ENCODE results near the gene SNX8. TPM values are rescaled to one million over a fixed set of nuclear protein-coding genes. Genes with fewer than 3 reads are reported as not detected.

The SNX8 gene
- total RNA-seq, 1 experiment from 2014 or later: 86.6 TPM

DNA sequence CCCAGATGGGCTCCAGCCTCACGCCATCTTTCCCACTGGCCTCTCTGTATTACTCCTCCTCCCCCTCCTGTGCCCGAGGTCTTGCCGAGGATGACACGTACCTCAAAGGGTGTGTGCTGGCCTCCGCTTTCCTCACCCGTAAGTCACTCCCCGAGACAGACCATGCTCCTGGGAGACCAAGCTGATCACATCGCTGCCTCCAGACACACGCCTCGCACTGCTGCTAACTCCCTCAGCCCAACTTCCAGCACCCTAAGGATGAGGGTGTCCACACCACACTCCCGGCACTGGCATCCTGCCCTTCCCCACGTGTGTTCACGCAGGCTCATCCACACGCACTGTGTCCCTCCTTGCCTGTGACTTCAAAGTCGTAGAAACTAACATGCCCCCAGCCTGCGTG lies 105.5 kb downstream of the SNX8 start:
- Mint-ChIP-seq H3K4me1 (ENCODE audit: low read depth, unreplicated experiment) (peaks cover 9% of the 10 kb centered on the region), H3K36me3 (ENCODE audit: insufficient read depth, unreplicated experiment) (peaks cover 65% of the 10 kb centered on the region), H3K9me3 (ENCODE audit: unreplicated experiment) (no peaks in the 10 kb centered on the region), H3K4me3 (ENCODE audit: unreplicated experiment) (no peak overlapping the region), H3K27me3 (ENCODE audit: insufficient read depth, unreplicated experiment) (no peaks in the 10 kb centered on the region), H3K27ac (ENCODE audit: unreplicated experiment) (no peak overlapping the region)
- DNase-seq: no peak
- peaks cover 9% of the 10 kb centered on the region for H3K36me3 ChIP-seq (ENCODE audit: control insufficient read depth, insufficient read depth, low read length)
- intact Hi-C loops (cut with micrococcal nuclease; ENCODE audit: unreplicated experiment): no loop called here
- CTCF ChIA-PET: interaction anchor here (1.7 kb wide), 1 partner anchor 46 kb away, joined by 4 read pairs; no protein-coding TSS in a partner anchor
- H3K9me3 ChIP-seq: no peaks in the 10 kb centered on the region
- TF ChIP-seq, protein P1, sequence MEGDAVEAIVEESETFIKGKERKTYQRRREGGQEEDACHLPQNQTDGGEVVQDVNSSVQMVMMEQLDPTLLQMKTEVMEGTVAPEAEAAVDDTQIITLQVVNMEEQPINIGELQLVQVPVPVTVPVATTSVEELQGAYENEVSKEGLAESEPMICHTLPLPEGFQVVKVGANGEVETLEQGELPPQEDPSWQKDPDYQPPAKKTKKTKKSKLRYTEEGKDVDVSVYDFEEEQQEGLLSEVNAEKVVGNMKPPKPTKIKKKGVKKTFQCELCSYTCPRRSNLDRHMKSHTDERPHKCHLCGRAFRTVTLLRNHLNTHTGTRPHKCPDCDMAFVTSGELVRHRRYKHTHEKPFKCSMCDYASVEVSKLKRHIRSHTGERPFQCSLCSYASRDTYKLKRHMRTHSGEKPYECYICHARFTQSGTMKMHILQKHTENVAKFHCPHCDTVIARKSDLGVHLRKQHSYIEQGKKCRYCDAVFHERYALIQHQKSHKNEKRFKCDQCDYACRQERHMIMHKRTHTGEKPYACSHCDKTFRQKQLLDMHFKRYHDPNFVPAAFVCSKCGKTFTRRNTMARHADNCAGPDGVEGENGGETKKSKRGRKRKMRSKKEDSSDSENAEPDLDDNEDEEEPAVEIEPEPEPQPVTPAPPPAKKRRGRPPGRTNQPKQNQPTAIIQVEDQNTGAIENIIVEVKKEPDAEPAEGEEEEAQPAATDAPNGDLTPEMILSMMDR (IDR thresholded peaks at IDR 0.05; ENCODE audit: insufficient read depth in 1 of 2, low read depth in 1 of 2, low read length in 1 of 2, severe bottlenecking in 1 of 2, unreplicated experiment in 1 of 2): no peak
- H3K27me3 ChIP-seq (replicated peaks; ENCODE audit: control insufficient read depth, insufficient read depth, low read length): no peaks in the 10 kb centered on the region
- H3K4me1 ChIP-seq: peaks cover 17% of the 10 kb centered on the region
- POLR2A ChIA-PET: no interaction called here
- no peak overlapping the region for H3K4me3 ChIP-seq (ENCODE audit: low read depth, low read length)
- BruUV-seq (replicated peaks): no TSS peak

DNA sequence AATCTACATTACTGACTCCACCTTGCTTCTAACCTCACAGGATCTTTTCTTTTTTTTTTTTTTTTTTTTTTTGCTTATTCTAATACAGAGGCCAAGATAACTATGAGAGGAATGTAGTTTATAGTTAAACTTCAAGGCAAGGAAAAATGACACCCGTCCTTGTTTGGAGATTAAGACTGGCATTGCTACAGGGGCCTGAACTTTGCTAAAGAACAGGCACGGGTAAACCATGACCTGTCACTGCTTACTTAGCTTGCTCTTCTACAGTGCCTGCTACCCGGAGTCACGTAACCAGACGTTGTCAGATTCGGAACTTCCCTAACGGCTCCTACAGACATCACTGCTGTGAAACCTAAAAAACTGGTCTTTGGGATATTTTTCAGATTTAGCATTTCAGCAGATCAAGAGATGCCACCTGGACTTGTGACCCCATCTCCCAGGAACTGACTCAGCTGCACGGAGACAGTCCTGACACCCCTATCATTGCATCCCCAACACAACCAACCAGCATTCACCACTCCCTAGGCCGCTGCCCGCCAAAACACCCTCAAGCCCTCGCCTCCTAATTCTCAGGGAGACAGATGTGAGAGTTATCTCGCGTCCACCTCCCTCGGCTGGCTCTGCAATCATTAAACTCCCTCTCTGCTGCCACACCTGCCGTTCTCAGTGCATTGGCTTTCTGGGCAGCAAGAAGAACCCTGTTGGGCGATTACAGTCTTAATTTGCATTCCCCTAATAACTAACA lies 109.0 kb downstream of the SNX8 start:
- Mint-ChIP-seq H3K27me3 (ENCODE audit: insufficient read depth, unreplicated experiment) (no peaks in the 10 kb centered on the region), H3K36me3 (ENCODE audit: insufficient read depth, unreplicated experiment) (peaks cover 61% of the 10 kb centered on the region), H3K9me3 (ENCODE audit: unreplicated experiment) (no peaks in the 10 kb centered on the region), H3K27ac (ENCODE audit: unreplicated experiment) (peak overlapping the region; percentile 69), H3K4me1 (ENCODE audit: low read depth, unreplicated experiment) (peaks cover 9% of the 10 kb centered on the region), H3K4me3 (ENCODE audit: unreplicated experiment) (peak overlapping the region; percentile 42)
- H3K27me3 ChIP-seq (replicated peaks; ENCODE audit: control insufficient read depth, insufficient read depth, low read length): no peaks in the 10 kb centered on the region
- no TSS peak for BruUV-seq (replicated peaks)
- TF ChIP-seq, protein P1 (IDR thresholded peaks at IDR 0.05; ENCODE audit: insufficient read depth in 1 of 2, low read depth in 1 of 2, low read length in 1 of 2, severe bottlenecking in 1 of 2, unreplicated experiment in 1 of 2): no peak
- intact Hi-C loops (cut with micrococcal nuclease; ENCODE audit: unreplicated experiment): no loop called here
- H3K4me1 ChIP-seq: peaks cover 17% of the 10 kb centered on the region
- DNase-seq: peak; percentile 45 to 52
- peaks cover 11% of the 10 kb centered on the region for H3K36me3 ChIP-seq (ENCODE audit: control insufficient read depth, insufficient read depth, low read length)
- H3K9me3 ChIP-seq: no peaks in the 10 kb centered on the region
- ChIA-PET CTCF (no interaction called here), POLR2A (no interaction called here)
- no peak overlapping the region for H3K4me3 ChIP-seq (ENCODE audit: low read depth, low read length)

- Mint-ChIP-seq H3K27me3 (ENCODE audit: insufficient read depth, unreplicated experiment) (no peaks in the 10 kb centered on the region), H3K27ac (ENCODE audit: unreplicated experiment) (peak overlapping the region; percentile 69), H3K9me3 (ENCODE audit: unreplicated experiment) (no peaks in the 10 kb centered on the region), H3K4me3 (ENCODE audit: unreplicated experiment) (no peak overlapping the region), H3K4me1 (ENCODE audit: low read depth, unreplicated experiment) (peaks cover 9% of the 10 kb centered on the region), H3K36me3 (ENCODE audit: insufficient read depth, unreplicated experiment) (peaks cover 57% of the 10 kb centered on the region)
- no peak overlapping the region for H3K4me3 ChIP-seq (ENCODE audit: low read depth, low read length)
- intact Hi-C loops (cut with micrococcal nuclease; ENCODE audit: unreplicated experiment): no loop called here
- H3K9me3 ChIP-seq: no peaks in the 10 kb centered on the region
- peak in 1 of 2 experiments; percentile 9 for DNase-seq
- TF ChIP-seq, protein P1 (IDR thresholded peaks at IDR 0.05; ENCODE audit: insufficient read depth in 1 of 2, low read depth in 1 of 2, low read length in 1 of 2, severe bottlenecking in 1 of 2, unreplicated experiment in 1 of 2): no peak
- H3K27me3 ChIP-seq (replicated peaks; ENCODE audit: control insufficient read depth, insufficient read depth, low read length): no peaks in the 10 kb centered on the region
- peaks cover 11% of the 10 kb centered on the region for H3K36me3 ChIP-seq (ENCODE audit: control insufficient read depth, insufficient read depth, low read length)
- ChIA-PET POLR2A (no interaction called here), CTCF (no interaction called here)
- H3K4me1 ChIP-seq: peaks cover 17% of the 10 kb centered on the region
- BruUV-seq (replicated peaks): no TSS peak
Observed at GRCh38 chr7:2204446-2204845, 109.8 kb downstream of the SNX8 start.
